GM19099 (cell line): ENCODE results near the gene IFFO2.

Experiments
- POLR2A ChIP-seq: IDR thresholded peaks from 3 replicates; pipeline ENCODE4 v1.6.1; 2011; ENCODE audit warnings: low read depth; ENCODE audit not compliant: insufficient read length; ENCODE audit errors: extremely low read depth

Gene IFFO2

DNA sequence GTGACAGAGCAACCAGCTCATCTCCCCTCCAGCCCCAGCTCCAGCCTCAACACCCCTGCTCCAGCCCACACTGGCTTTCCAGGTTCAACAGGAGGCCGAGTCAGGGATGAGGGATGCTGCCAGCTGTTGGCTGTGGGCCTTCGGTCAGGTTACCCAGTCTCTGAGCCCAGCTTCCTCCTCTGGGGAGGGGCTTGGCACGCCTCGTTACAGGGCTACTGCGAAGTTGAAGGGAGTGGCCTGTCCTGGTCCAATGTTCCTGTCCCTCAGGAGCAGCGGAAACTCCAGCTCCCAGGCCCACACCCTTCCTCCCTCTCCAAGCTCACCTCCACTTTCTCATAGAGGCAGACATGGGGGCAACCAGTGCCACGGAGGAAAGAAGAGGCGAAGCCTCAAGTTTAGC is 81.9 kb downstream of the IFFO2 start:
- TF ChIP-seq POLR2A: no peak

DNA sequence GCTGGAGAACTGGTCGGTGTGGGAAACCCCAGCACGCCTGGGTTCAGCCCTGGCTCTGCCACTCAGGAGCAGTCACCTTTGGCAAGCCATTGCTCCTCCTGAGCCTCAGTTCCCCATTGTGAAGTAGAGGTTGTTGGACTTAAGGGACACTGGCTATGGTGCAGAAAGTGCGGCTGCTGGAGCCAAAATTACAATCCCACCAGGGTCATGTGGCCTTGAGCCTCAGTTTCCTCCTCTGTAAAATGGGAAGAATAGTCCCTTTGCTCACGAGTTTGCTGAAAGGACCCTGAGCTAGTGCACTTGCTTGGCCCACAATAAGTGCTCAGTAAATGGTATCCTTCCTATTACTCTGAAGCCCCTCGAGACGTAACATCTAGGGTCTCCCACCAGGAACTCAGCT is 82.4 kb downstream of the IFFO2 start:
- no peak for TF ChIP-seq POLR2A

DNA sequence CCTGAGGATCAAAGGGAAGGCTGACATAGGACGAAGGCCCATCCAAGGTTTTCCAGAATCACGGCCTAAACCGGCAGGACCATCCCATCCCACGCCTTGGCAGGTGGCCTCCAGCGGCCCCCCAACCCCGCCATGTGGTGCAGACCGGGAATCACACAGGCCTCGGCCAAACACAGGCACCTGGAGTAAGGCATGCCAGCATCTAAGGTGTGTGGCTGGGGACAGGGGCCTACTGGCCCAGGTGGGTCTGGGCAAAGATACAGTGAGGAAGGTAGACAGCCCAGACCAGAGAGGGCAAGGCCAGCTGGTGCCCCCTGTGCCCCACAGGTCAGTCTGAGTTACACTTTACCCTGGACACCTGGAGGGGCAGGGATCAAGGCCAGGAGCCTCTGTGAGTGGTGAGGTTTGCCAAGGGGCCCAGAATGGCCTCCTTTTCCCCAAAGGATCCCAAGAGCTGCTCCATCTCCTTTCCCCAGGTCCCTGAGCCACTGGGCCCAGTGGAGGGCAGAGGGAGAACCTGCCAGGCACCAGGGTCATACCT is 84.3 kb downstream of the IFFO2 start:
- no peak for TF ChIP-seq POLR2A

DNA sequence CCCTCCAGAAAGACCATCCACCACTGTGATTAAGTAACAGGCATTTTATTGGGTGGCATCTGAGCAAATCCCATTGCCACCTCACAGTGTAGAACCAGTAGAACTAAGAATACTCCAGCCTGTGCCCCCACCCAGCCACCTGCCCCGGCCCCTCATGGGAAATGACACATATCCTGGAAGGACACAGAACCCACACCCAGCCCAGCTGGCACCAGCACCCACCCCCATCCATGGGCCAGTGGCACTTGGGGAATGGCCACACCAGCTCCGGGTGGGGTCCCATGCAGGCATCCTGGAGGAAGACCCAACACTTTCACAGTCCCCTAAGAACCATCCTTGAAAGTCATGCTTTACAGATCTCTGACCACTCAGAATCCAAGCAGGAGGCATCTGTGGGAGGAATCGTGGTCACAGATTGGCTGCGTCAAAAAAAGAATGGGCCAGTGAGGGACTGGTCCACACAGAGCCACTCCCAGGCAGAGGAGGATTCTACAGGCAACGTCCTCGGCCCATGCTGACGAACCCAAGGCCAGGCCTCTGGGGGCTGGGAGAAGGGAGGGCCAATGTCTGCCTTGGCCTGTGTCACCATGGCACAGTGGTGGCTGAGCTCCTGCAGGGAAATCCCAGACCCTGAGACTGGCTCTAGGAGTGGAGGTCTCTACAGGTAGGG is 84.9 kb downstream of the IFFO2 start:
- no peak for TF ChIP-seq POLR2A

DNA sequence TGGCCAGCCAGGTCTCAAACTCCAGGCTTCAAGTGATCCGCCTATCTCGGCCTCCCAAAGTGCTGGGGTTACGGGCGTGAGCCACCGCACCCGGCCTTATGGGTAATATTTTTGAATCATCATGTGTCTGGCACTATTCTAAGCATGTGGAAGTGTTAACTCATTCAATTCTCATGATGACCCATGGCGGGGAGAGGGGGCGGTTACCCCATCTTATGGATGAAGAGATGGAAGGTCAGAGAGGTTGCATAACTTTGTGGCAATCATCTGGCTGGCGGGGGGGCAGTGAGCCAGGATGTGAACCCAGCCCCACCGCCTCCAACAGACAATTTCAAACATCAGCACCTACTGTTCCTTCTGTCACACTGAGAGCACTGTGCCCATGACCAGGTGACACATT is 85.5 kb downstream of the IFFO2 start:
- TF ChIP-seq POLR2A: no peak

DNA sequence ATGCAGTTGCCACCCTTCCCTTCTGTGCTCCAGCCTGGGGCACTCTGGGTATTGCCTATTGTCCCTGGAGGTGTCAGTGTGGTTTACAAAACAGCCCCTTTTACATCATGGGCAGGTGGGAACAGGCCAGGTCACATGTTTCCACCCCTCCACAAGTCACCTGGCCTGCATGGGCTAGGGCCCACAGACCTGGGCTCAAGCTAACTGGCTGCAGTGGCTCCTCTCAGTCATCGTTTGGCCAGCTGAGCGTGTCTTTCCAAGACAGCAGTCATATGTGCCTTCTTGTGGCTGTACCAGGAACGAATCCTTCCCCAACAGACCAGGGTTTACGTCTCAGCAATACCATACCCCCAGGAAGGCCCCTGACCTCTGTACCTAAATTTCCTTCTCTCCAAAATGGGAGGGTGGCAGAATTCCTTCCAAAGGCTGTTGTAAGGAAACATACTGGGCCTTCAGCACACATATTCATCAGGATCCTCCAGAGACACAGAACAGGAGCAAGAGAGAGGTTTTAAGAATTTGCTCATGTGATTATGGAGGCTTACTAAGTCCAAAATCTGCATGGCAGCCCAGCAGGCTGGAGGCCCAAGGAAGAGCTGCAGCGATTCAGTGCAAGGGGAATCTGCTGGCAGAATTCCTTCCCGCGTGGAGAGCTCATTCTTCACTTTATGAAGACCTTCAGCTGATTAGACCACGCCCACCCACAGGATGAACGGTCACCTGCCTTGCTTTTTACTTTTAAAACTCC is 86.5 kb downstream of the IFFO2 start:
- no peak for TF ChIP-seq POLR2A

DNA sequence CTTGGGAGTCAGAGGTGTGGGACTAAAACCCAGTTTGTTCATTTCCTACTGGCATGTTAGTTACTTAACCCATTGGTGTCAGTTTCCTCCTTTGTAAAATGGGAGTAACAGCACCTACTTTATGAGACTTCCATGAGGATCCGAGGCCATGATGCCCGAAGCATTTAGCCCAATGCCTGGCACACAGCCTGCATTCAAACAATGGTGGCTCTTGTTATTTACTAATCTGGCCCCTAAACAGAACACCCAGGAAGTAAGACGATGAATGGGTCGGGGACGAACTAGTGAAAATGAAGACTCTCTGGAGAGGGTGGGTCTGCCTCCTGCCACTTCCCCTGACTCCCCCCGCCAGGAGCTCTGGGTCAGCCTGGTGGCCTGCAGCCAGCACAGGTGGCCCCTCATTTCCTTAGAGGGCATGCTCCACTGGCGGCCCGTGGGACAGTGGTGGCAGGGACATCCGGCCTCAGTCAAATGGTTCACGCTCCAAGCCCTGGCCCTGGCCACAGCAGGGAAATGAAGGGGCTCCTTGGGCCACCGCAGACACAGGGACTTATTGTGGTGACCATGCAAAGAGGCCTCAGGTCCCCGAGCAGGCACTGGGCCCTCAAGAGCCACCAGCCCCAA is 87.6 kb downstream of the IFFO2 start:
- no peak for TF ChIP-seq POLR2A

DNA sequence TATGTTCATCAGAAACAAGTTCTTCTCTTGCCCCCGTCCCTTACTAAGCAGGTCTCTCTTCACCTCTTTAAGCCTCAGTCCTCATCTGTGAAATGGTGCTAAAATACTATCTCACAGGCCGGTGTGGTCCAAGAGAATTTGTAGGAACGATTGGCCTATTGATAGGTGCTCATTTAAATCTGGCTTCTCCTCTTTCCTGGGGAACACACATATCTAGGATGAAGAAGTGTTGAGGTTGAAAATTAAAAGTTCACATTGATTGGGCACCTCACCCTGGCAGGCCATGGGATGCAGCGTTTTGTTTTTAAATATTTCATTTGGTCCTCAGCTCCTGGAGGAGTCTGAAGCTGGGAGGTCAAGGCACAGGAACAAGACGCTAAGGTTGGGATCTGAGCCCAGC is 88.1 kb downstream of the IFFO2 start:
- no peak for TF ChIP-seq POLR2A

DNA sequence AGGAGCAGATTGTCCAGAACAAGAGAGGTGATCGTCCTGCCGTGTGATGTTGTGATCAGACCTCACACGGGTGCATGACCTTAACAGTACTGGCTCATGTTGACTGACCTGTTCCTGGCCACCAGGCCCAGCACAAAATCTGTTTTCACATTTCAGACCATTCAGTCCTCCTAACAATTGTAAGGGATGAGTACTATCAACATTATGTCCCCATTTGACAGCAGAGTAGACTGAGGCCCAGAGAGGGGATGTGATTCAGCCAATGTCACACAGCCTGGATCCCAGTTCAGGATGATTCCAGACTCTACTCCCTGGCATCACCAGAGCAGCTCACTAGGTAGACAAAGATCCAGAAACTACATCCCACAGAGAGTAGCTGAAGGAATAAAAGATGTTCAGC is 89.6 kb downstream of the IFFO2 start:
- TF ChIP-seq POLR2A: no peak

DNA sequence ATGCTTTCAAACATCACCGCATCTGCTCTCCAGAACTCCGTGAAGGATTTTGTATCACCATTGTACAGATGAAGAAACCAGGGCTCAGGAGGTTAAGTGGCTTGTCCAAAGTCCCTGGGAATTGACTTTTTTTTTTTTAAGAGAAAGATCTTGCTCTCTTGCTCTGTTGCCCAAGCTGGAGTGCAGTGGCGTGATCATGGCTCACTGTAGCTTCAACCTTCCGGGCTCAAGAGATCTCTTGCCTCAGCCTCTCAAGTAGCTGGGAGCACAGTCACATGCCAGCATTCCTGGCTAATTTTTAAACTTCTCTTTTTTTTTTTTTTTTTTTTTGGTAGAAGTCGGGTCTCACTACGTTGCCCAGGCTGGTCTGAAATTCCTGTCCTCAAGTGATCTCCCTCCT is 90.2 kb downstream of the IFFO2 start:
- no peak for TF ChIP-seq POLR2A

DNA sequence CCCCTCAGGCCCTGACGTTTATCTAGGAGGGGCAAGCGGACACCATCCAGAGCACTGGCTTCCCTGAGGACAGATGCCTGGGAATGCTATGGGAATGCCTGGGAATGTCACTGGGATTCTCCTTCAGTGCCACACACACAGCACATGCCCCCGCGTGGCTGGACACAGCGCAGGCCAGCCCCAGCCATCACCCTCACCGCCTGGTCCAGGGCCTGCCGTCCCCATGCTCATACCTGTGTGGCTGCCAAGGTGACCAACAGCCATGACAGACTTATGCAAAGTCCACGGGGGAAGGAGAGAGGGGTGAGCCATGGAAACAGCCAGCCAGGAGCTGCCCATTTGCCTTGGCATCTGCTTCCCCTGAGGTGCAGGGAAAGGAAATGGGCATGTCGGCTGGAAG is 91.3 kb downstream of the IFFO2 start:
- no peak for TF ChIP-seq POLR2A

DNA sequence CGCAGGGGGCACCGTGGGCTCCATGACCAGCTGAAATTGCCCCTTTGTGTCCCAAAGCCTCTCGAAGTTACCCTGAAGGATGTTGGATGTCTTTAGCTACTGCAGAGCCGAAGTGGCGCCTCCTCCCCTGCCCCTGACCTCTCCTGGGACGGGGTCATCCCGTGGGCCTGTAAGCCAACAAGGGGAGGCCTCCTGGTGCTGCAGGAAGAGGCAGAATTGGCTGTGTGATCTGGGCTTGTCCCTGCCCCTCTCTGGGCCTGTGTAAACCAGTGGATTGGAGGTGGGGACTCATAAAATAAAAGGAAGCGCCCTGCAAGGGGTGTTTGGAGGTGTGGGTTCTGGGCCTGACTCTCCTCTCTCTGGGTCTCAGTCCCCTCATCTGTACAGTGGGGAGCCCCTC is 94.9 kb downstream of the IFFO2 start:
- no peak for TF ChIP-seq POLR2A

DNA sequence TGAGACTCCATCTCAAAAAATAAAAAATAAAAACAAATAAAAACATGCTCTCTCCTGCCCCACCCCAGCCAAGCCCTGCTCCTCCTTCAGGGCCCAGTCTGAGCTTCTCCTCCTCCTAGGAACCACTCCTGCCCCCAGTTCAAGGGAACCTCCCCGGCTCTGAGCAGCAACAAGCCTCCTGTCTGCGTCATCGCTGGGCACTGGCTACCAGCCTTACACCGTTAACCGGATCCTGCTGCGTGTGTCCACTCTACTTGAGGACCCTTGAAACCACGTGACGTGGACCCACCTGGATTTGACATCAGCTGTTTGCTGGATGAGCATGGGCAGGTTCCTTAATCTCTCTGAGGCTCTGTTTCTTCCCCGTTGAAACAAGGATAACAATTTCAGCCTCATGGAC is 95.4 kb downstream of the IFFO2 start:
- no peak for TF ChIP-seq POLR2A

DNA sequence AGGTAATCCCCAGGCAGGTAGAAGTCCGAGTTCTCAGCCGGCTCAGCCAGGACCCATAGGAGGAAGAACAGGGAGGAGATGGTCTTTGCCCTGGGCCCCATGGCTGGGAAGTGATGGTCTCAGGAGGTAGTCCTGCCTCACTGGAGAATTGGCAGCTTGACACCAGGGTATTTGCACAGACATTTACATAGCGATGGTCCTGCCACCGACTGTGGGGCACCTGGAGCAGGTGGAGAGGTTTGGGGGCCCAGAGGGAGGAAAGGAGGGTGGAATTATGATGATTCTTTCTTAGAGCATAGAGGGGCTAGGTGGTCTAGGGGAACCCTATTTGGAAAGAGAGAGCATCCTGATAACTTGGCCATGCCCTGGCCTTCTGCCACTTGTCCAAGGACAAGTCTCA is 96.9 kb downstream of the IFFO2 start, which contains the start of gene TAS1R2:
TSS of gene TAS1R2 (minus strand) at position 101 of the 400 bp plus-strand sequence. CDS start at position 101, 0 bp downstream.
- no peak for TF ChIP-seq POLR2A

DNA sequence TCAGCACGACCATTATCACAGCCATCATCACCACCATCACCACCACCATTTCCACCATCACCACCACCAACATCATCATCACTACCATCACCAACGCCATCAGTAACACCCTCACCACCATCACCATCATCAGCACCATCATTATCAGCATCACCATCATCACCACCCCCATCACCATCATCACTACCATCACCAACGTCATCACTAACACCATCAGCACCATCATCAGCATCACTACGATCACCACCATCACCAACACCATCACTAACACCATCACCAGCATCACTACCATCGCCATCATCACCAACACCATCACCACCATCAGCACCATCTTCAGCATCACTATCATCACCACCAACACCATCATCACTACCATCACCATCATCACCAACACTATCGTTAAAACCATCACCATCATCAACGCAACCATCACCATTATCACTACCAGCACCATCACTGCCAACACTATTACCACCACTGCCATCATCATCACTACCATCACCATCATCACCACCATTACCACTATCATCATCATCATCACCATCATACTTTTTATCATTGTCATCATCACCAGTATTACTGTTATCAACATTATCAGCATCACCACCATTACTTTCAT is 98.3 kb downstream of the IFFO2 start:
- TF ChIP-seq POLR2A: no peak

DNA sequence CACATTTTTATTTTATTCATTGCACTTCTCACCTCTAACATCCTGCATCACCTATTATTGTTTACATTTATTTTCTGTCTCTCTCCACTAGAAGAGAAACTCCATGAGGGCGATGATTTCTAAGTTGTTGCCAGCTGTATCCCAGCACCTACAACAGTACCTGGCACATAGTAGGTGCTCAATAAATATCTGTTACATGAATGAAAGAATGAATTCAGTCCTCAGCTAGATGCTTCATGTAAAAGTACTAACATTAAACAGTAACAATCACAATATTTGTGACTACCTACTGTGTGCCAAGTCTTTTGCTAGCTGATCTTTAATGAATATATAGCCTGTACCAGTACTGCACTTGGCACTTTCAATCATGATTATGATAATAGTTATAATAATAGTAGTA is 100.0 kb downstream of the IFFO2 start:
- no peak for TF ChIP-seq POLR2A

DNA sequence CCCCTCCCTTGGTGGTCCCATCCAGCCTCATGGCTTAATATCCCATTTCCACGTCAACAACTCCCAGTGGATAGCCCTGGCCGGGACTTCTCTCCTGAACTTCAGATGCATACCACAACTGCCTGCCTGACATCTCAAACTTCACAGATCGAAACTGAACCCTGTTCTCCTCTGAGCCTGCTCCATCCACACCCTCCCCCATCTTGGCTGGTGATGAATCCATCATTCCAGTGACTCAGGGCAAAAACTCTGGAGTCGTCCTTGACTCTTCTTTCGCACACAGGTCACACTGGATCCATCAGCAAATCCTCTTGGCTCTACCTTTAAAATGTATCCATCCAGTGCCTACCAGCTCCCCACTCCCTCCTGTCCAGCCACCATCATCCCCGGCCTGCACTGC is 100.9 kb downstream of the IFFO2 start:
- TF ChIP-seq POLR2A: no peak
